ENCODE data around the gene GPR171. TPM values are rescaled to one million over a fixed set of nuclear protein-coding genes. Genes with fewer than 3 reads are reported as not detected.

Gene GPR171
- total and polyA plus RNA-seq, 2 donors (not counting 3 experiments of a cell fraction or from before 2014, with no cell fraction given), result not detected

DNA sequence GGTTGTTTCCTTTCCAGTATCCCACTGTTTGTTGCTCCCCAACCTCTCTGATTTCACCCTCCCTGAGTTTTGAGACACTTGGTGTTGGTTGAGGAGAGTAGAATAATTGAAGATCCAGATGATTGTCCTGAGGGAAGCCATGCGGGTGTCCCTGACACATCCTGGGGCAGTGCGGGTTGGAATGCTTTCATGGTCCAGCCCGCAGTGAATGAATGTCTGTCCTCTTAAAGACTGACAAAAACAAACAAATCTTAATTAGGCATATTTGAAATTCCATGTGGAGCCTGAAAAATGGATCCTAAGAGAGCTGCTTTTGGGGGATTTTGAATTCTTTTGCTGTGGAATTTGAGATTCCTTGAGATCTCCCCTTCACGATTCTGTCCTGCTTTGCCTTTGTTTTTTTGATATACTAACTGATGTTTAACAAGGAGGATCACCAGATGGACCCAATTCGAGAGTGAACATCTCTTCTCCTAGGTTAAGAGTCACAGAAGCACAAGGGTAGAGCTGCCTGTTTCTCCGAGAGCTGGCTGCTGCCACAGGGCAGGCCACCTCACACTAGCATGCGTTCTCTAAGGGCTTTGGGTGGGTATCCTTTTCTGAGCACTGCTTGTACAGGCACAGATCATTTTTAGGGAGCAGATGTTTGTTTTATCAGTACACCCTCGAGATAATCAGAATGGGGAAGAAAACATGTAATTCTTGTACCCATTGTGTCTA is 47.4 kb downstream of the GPR171 start:
- intact Hi-C loops (cut with micrococcal nuclease), result no loop called here
- Histone ChIP-seq H3K27me3 (ENCODE audit: control insufficient read depth in 2 of 2, insufficient read depth in 2 of 2, low read length in 2 of 2) (peaks cover under 1 to 5% of the 10 kb centered on the region in 2 experiments), H3K27ac (ENCODE audit: insufficient read depth, low read depth, low read length) (no peak overlapping the region), H3K36me3 (ENCODE audit: control insufficient read depth in 2 of 2, extremely low read depth in 1 of 2, insufficient read depth in 2 of 2, low read length in 2 of 2) (no peaks in the 10 kb centered on the region), H3K9me1 (replicated peaks; ENCODE audit: control insufficient read depth, extremely low read depth, insufficient read depth, low read length) (no peaks in the 10 kb centered on the region), H3K4me1 (ENCODE audit: control insufficient read depth, extremely low read depth, insufficient read depth, low read length) (no peaks in the 10 kb centered on the region), H4K20me1 (replicated peaks; ENCODE audit: control insufficient read depth, extremely low read depth, insufficient read depth, low read length) (no peaks in the 10 kb centered on the region), H2AFZ (ENCODE audit: low read depth, low read length) (no peak overlapping the region), H3K79me2 (ENCODE audit: control insufficient read depth, insufficient read depth, low read length) (no peaks in the 10 kb centered on the region), H3K9me3 (replicated peaks; ENCODE audit: control insufficient read depth, insufficient read depth, low read length) (no peaks in the 10 kb centered on the region), H3K4me2 (ENCODE audit: insufficient read depth, low read length) (no peak overlapping the region), H3K9ac (replicated peaks; ENCODE audit: extremely low read depth, insufficient read depth, low read length) (no peak overlapping the region), H3K4me3 (replicated peaks in 1 of 3; ENCODE audit: insufficient read depth in 1 of 3, low read depth in 1 of 3, low read length in 3 of 3) (no peak overlapping the region)
- ChIA-PET CTCF (interaction anchor here (1.0 to 1.7 kb wide), 8 partner anchors 8 to 130 kb away, joined by 3 to 14 read pairs (median 5); partner anchors contain the start of gene P2RY14), POLR2A (no interaction called here)
- dilution Hi-C loops (cut with MboI; ENCODE audit: extremely low pct_ligation_motif_present, low sequenced_read_pairs), result no loop called here
- TF ChIP-seq EZH2 (IDR thresholded peaks at IDR 0.05; ENCODE audit: borderline replicate concordance, low read depth, low read length, severe bottlenecking), result no peak
- no peak for TF ChIP-seq MYC (IDR thresholded peaks at IDR 0.05; ENCODE audit: low read depth, low read length)
- no peak for TF ChIP-seq POLR2A (IDR thresholded peaks at IDR 0.05; ENCODE audit: low read depth, low read length)
- TF ChIP-seq, protein P1, sequence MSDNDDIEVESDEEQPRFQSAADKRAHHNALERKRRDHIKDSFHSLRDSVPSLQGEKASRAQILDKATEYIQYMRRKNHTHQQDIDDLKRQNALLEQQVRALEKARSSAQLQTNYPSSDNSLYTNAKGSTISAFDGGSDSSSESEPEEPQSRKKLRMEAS (IDR thresholded peaks at IDR 0.05; ENCODE audit: insufficient read depth, insufficient read length), result no peak
- TF ChIP-seq GATA2 (IDR thresholded peaks at IDR 0.05; ENCODE audit: insufficient read depth, insufficient read length, low read depth, low read length), result no peak
- DNase-seq (ENCODE audit: low read depth, low spot score), result no peak
- FAIRE-seq, result no peak
- no TSS peak for BruUV-seq (replicated peaks)

DNA sequence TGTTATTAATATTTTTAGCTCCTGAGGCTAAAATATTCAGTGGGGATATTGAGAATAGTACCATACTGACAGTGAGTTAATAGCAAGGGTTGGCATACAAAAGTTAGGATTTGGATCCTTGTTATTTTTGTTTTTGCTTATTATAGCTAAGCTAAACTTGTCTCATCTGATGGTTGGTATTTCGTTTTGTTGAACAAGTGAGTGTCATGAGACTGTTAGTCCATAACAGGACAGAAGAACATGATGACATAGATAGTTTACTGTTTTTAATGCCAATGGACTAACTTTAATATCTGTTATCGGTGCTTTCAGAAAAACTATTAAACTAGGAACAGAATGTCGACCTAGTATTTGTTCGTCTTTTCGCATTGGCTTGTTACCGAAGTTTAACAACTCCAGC is 48.5 kb downstream of the GPR171 start:
- intact Hi-C loops (cut with micrococcal nuclease), result no loop called here
- POLR2A ChIA-PET, result no interaction called here
- no peak for FAIRE-seq

More for the DNA sequence above, 48.5 kb downstream of the GPR171 start:
- no peak overlapping the region for H2AFZ ChIP-seq (ENCODE audit: low read depth, low read length)
- no peak overlapping the region for H3K27ac ChIP-seq (ENCODE audit: insufficient read depth, low read depth, low read length)
- H3K36me3 ChIP-seq (ENCODE audit: control insufficient read depth in 2 of 2, extremely low read depth in 1 of 2, insufficient read depth in 2 of 2, low read length in 2 of 2), result no peaks in the 10 kb centered on the region
- H3K4me3 ChIP-seq (replicated peaks in 1 of 3; ENCODE audit: insufficient read depth in 1 of 3, low read depth in 1 of 3, low read length in 3 of 3), result no peak overlapping the region
- H3K4me1 ChIP-seq (ENCODE audit: control insufficient read depth, extremely low read depth, insufficient read depth, low read length), result no peaks in the 10 kb centered on the region
- TF ChIP-seq EZH2 (IDR thresholded peaks at IDR 0.05; ENCODE audit: borderline replicate concordance, low read depth, low read length, severe bottlenecking) (no peak), MYC (IDR thresholded peaks at IDR 0.05; ENCODE audit: low read depth, low read length) (no peak), FOS (IDR thresholded peaks at IDR 0.05; ENCODE audit: borderline replicate concordance, insufficient read depth, low read length) (no peak), JUN (IDR thresholded peaks at IDR 0.05; ENCODE audit: borderline replicate concordance, insufficient read depth, insufficient read length, low read depth) (no peak), POLR2AphosphoS5 (IDR thresholded peaks at IDR 0.05; ENCODE audit: insufficient read depth, low read depth, low read length) (no peak), POLR2A (IDR thresholded peaks at IDR 0.05; ENCODE audit: low read depth, low read length) (no peak), GATA2 (IDR thresholded peaks at IDR 0.05; ENCODE audit: insufficient read depth, insufficient read length, low read depth, low read length) (no peak)
- TF ChIP-seq, protein P1 (IDR thresholded peaks at IDR 0.05; ENCODE audit: insufficient read depth, insufficient read length), result no peak
- TF ChIP-seq, protein P2, sequence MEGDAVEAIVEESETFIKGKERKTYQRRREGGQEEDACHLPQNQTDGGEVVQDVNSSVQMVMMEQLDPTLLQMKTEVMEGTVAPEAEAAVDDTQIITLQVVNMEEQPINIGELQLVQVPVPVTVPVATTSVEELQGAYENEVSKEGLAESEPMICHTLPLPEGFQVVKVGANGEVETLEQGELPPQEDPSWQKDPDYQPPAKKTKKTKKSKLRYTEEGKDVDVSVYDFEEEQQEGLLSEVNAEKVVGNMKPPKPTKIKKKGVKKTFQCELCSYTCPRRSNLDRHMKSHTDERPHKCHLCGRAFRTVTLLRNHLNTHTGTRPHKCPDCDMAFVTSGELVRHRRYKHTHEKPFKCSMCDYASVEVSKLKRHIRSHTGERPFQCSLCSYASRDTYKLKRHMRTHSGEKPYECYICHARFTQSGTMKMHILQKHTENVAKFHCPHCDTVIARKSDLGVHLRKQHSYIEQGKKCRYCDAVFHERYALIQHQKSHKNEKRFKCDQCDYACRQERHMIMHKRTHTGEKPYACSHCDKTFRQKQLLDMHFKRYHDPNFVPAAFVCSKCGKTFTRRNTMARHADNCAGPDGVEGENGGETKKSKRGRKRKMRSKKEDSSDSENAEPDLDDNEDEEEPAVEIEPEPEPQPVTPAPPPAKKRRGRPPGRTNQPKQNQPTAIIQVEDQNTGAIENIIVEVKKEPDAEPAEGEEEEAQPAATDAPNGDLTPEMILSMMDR (IDR thresholded peaks at IDR 0.05; ENCODE audit: extremely low read depth in 1 of 2, insufficient read depth in 1 of 2, low read depth in 1 of 2, low read length in 2 of 2), result no peak
- no TSS peak for BruUV-seq (replicated peaks)
- dilution Hi-C loops (cut with MboI; ENCODE audit: extremely low pct_ligation_motif_present, low sequenced_read_pairs), result no loop called here
- CTCF ChIA-PET, result interaction anchor here (1.4 to 2.0 kb wide), 2 partner anchors 12 to 113 kb away, joined by 3 to 4 read pairs; no protein-coding TSS in a partner anchor
- no peaks in the 10 kb centered on the region for H4K20me1 ChIP-seq (replicated peaks; ENCODE audit: control insufficient read depth, extremely low read depth, insufficient read depth, low read length)
- H3K9ac ChIP-seq (replicated peaks; ENCODE audit: extremely low read depth, insufficient read depth, low read length), result no peak overlapping the region
- peaks cover 0 to 5% of the 10 kb centered on the region in 2 experiments for H3K27me3 ChIP-seq (ENCODE audit: control insufficient read depth in 2 of 2, insufficient read depth in 2 of 2, low read length in 2 of 2)
- DNase-seq (ENCODE audit: low read depth, low spot score), result no peak
- no peaks in the 10 kb centered on the region for H3K79me2 ChIP-seq (ENCODE audit: control insufficient read depth, insufficient read depth, low read length)
- H3K4me2 ChIP-seq (ENCODE audit: insufficient read depth, low read length), result no peak overlapping the region
- H3K9me1 ChIP-seq (replicated peaks; ENCODE audit: control insufficient read depth, extremely low read depth, insufficient read depth, low read length), result no peaks in the 10 kb centered on the region
- H3K9me3 ChIP-seq (replicated peaks; ENCODE audit: control insufficient read depth, insufficient read depth, low read length), result no peaks in the 10 kb centered on the region
